SH-SY5Y (cell line): ENCODE results near the gene SEPTIN3.

Experiments used
- GATA2 ChIP-seq: IDR thresholded peaks from 2 replicates; pipeline ENCODE4 v1.6.1; 2011; ENCODE audit warnings: mild to moderate bottlenecking, low read depth, low read length
- GATA3 ChIP-seq: IDR thresholded peaks from 2 replicates; pipeline ENCODE4 v1.6.1; 2011; ENCODE audit warnings: low read depth, mild to moderate bottlenecking, low read length, moderate library complexity

- TF ChIP-seq GATA3 (no peak), GATA2 (no peak)
These were observed at the start of gene SEPTIN3 for GRCh38 chr22:41969110-41969646.
